OCI-LY3 (cell line): ENCODE data around the gene SRSF12.
"Not testable (repeated sequence)": the region's sequence is repeated elsewhere in the genome, so short reads cannot be mapped to it uniquely, and the experiment has no call there.

Experiments used
- H2AFZ ChIP-seq: fragments of 200-600, 300-600 bp; shearing (Covaris generic); 2 replicates; pipeline ENCODE4 v1.6.0; 2014; ENCODE audit warnings: antibody characterized with exemption, low read depth, low read length
- H3K27ac ChIP-seq: fragments of 200-600, 300-600 bp; sonication (generic); 2 replicates; pipeline ENCODE4 v1.5.1; 2014; ENCODE audit warnings: mild to moderate bottlenecking, low read length, moderate library complexity, mixed read lengths
- H3K27me3 ChIP-seq: fragments of 200-600, 300-600 bp; sonication (generic); 2 replicates; pipeline ENCODE4 v1.6.1; 2014; ENCODE audit warnings: low read depth, low read length, mixed read lengths
- H3K36me3 ChIP-seq: fragments of 200-600, 300-600 bp; sonication (generic); replicated peaks from 2 replicates; pipeline ENCODE3; 2014; ENCODE audit warnings: low read depth, low read length, mixed read lengths
- H3K4me1 ChIP-seq: fragments of 300-600, 200-600 bp; sonication (generic); 2 replicates; pipeline ENCODE4 v1.6.1; 2014; ENCODE audit warnings: low read length, mixed read lengths
- H3K4me2 ChIP-seq: fragments of 200-600, 300-600 bp; sonication (generic); 2 replicates; pipeline ENCODE4 v1.6.1; 2014; ENCODE audit warnings: low read length, mixed read lengths
- H3K4me3 ChIP-seq: fragments of 300-600, 200-600 bp; sonication (generic); 2 replicates; pipeline ENCODE4 v1.5.1; 2014; ENCODE audit warnings: antibody characterized with exemption, mild to moderate bottlenecking, low read length, moderate library complexity
- H3K79me2 ChIP-seq: fragments of 300-600, 200-600 bp; shearing (Covaris generic); 2 replicates; pipeline ENCODE4 v1.6.1; 2014; ENCODE audit warnings: mild to moderate bottlenecking, low read length, mixed read lengths
- H3K9ac ChIP-seq: fragments of 300-600, 200-600 bp; shearing (Covaris generic); 2 replicates; pipeline ENCODE4 v1.6.0; 2014; ENCODE audit warnings: mild to moderate bottlenecking, low read length, moderate library complexity
- H3K9me3 ChIP-seq: fragments of 200-600, 300-600 bp; shearing (Covaris generic); 2 replicates; pipeline ENCODE4 v1.6.1; 2014; ENCODE audit warnings: low read length, mixed read lengths; ENCODE audit not compliant: insufficient read depth
- H4K20me1 ChIP-seq: fragments of 200-600, 300-600 bp; sonication (generic); 2 replicates; pipeline ENCODE4 v1.6.1; 2016; ENCODE audit warnings: low read length, mixed read lengths; ENCODE audit not compliant: insufficient read depth
- CTCF ChIP-seq: fragments of 200-600, 300-600 bp; sonication (generic); IDR thresholded peaks from 2 replicates; pipeline ENCODE4 v1.5.1; 2014; ENCODE audit warnings: antibody characterized with exemption, low read length, low read depth
- EZH2phosphoT487 ChIP-seq: fragments of 200-600 bp; shearing (Covaris generic); IDR thresholded peaks from 2 replicates; pipeline ENCODE4 v1.6.1; 2018; ENCODE audit warnings: antibody characterized with exemption, mixed run types, low read depth

The SRSF12 gene

GRCh38 chr6:89133981-89134380 lies 16.1 kb upstream of the SRSF12 start:
- Histone ChIP-seq H3K9me3 (no peaks in the 10 kb centered on the region), H3K79me2 (no peaks in the 10 kb centered on the region), H3K27ac (no peak overlapping the region), H3K36me3 (no peaks in the 10 kb centered on the region), H3K4me1 (no peaks in the 10 kb centered on the region), H2AFZ (no peak overlapping the region), H3K27me3 (no peaks in the 10 kb centered on the region), H3K4me3 (no peak overlapping the region), H3K4me2 (no peak overlapping the region), H3K9ac (no peak overlapping the region), H4K20me1 (no peaks in the 10 kb centered on the region)
- no peak for TF ChIP-seq EZH2phosphoT487
- no peak for TF ChIP-seq CTCF

GRCh38 chr6:89132057-89132456 lies 14.2 kb upstream of the SRSF12 start:
- Histone ChIP-seq H3K4me2 (no peak overlapping the region), H2AFZ (no peak overlapping the region), H3K27ac (no peak overlapping the region), H3K9ac (no peak overlapping the region), H3K79me2 (no peaks in the 10 kb centered on the region), H4K20me1 (no peaks in the 10 kb centered on the region), H3K4me3 (no peak overlapping the region), H3K36me3 (no peaks in the 10 kb centered on the region), H3K9me3 (no peaks in the 10 kb centered on the region), H3K27me3 (no peaks in the 10 kb centered on the region), H3K4me1 (no peaks in the 10 kb centered on the region)
- TF ChIP-seq CTCF (no peak), EZH2phosphoT487 (no peak)

- Histone ChIP-seq H3K4me3 (no peak overlapping the region), H3K4me2 (no peak overlapping the region), H3K9me3 (no peaks in the 10 kb centered on the region), H2AFZ (no peak overlapping the region), H3K9ac (no peak overlapping the region), H3K27ac (no peak overlapping the region), H3K27me3 (no peaks in the 10 kb centered on the region), H3K36me3 (no peaks in the 10 kb centered on the region), H4K20me1 (no peaks in the 10 kb centered on the region), H3K79me2 (no peaks in the 10 kb centered on the region), H3K4me1 (no peaks in the 10 kb centered on the region)
- TF ChIP-seq CTCF = no peak
- no peak for TF ChIP-seq EZH2phosphoT487
Observed at GRCh38 chr6:89131599-89131998, 13.7 kb upstream of the SRSF12 start.

GRCh38 chr6:89128256-89128671 lies 10.4 kb upstream of the SRSF12 start:
- not testable (repeated sequence) for H3K9ac ChIP-seq, H3K27ac ChIP-seq, H3K4me3 ChIP-seq, H3K36me3 ChIP-seq, H3K79me2 ChIP-seq, H3K4me2 ChIP-seq, H2AFZ ChIP-seq, H4K20me1 ChIP-seq, H3K9me3 ChIP-seq, H3K4me1 ChIP-seq, H3K27me3 ChIP-seq

- H3K27me3 ChIP-seq = no peaks in the 10 kb centered on the region
- H3K4me2 ChIP-seq = no peak overlapping the region
- no peak overlapping the region for H3K27ac ChIP-seq
- no peaks in the 10 kb centered on the region for H3K4me1 ChIP-seq
- H3K79me2 ChIP-seq = no peaks in the 10 kb centered on the region
- H3K4me3 ChIP-seq = no peak overlapping the region
- no peaks in the 10 kb centered on the region for H4K20me1 ChIP-seq
- TF ChIP-seq CTCF = peak; percentile 62
- TF ChIP-seq EZH2phosphoT487 = no peak
- no peak overlapping the region for H2AFZ ChIP-seq
- H3K36me3 ChIP-seq = no peaks in the 10 kb centered on the region
- H3K9ac ChIP-seq = no peak overlapping the region
- no peaks in the 10 kb centered on the region for H3K9me3 ChIP-seq
Observed at GRCh38 chr6:89122625-89123024, 4.8 kb upstream of the SRSF12 start.
